H1 (cell line): ENCODE data around the gene ZNF839. TPM values are rescaled to one million over a fixed set of nuclear protein-coding genes. Genes with fewer than 3 reads are reported as not detected.

Experiments used
- CTCF ChIA-PET: fragments of 300-600 bp; sonication (Branson Sonifier 250); formaldehyde crosslinking; loops from one replicate; lab custom pipeline; 2021; ENCODE audit not compliant: partially characterized antibody; lab: Charles Lee
- POLR2A ChIA-PET: fragments of 300-600 bp; sonication (Branson Sonifier 250); formaldehyde crosslinking; loops from one replicate; lab custom pipeline; 2021; ENCODE audit warnings: inconsistent platforms; ENCODE audit not compliant: partially characterized antibody; lab: Charles Lee
- DNase-seq, 2 experiments: peaks; one replicate each; pipeline versions ENCODE4 v3.0.0 to v3.0.0-alpha.2; 2010 to 2022; ENCODE audit warnings: low spot score in 2 of 2, low read depth in 1 of 2, mixed read lengths in 1 of 2
- FAIRE-seq: peaks from 2 replicates; lab custom pipeline; 2011; peaks lifted over from hg19 to GRCh38; lab: Jason Lieb, UNC
- H2AFZ ChIP-seq: 2 replicates; pipeline ENCODE4 v1.8.1; 2012; ENCODE audit warnings: low read length, inconsistent platforms
- H2AK5ac ChIP-seq: 2 replicates; pipeline ENCODE4 v1.6.1; 2013; ENCODE audit warnings: low read depth, low read length
- H2BK120ac ChIP-seq: replicated peaks from 2 replicates; pipeline ENCODE3; 2013; ENCODE audit warnings: low read depth, low read length, inconsistent platforms
- H2BK12ac ChIP-seq: 2 replicates; pipeline ENCODE4 v1.6.1; 2013; ENCODE audit warnings: low read depth, low read length
- H2BK15ac ChIP-seq: 2 replicates; pipeline ENCODE4 v1.6.1; 2013; ENCODE audit warnings: low read length
- H2BK20ac ChIP-seq: 2 replicates; pipeline ENCODE4 v1.6.1; 2013; ENCODE audit warnings: low read length
- H2BK5ac ChIP-seq: 2 replicates; pipeline ENCODE4 v1.6.1; 2013; ENCODE audit warnings: low read depth, low read length
- H3K14ac ChIP-seq: 2 replicates; pipeline ENCODE4 v1.6.1; 2013; ENCODE audit warnings: inconsistent platforms; ENCODE audit not compliant: insufficient read length
- H3K18ac ChIP-seq: 2 replicates; pipeline ENCODE4 v1.6.1; 2013; ENCODE audit warnings: low read length; ENCODE audit errors: extremely low read depth
- H3K23ac ChIP-seq: 2 replicates; pipeline ENCODE4 v1.6.1; 2013; ENCODE audit warnings: inconsistent platforms; ENCODE audit not compliant: insufficient read length
- H3K23me2 ChIP-seq: 2 replicates; pipeline ENCODE4 v1.6.1; 2013; ENCODE audit warnings: low read depth, low read length
- H3K27ac ChIP-seq: 2 replicates; pipeline ENCODE4 v1.6.1; 2011; ENCODE audit warnings: low read depth, low read length, inconsistent platforms
- H3K27me3 ChIP-seq, 4 experiments: replicated peaks in 1 of 4; 1 replicate in 1 of 4; 2 replicates in 3 of 4; pipeline versions ENCODE4 v1.6.1 to v1.8.1; 2011 to 2013; ENCODE audit warnings: low read length in 3 of 4, mild to moderate bottlenecking in 3 of 4, inconsistent platforms in 2 of 4, mixed read lengths in 2 of 4, moderate library complexity in 1 of 4; ENCODE audit not compliant: control insufficient read depth in 3 of 4, insufficient read depth in 3 of 4; ENCODE audit errors: extremely low read depth in 1 of 4
- H3K36me3 ChIP-seq, 4 experiments: 2 replicates each; pipeline versions ENCODE4 v1.6.1 to v1.8.1; 2011 to 2013; ENCODE audit warnings: mild to moderate bottlenecking in 4 of 4, low read length in 3 of 4, moderate library complexity in 2 of 4, control low read depth in 1 of 4, inconsistent platforms in 1 of 4; ENCODE audit not compliant: insufficient read depth in 4 of 4, control insufficient read depth in 2 of 4
- H3K4ac ChIP-seq: replicated peaks from 2 replicates; pipeline ENCODE3; 2013; ENCODE audit warnings: low read length, low read depth, mixed read lengths, inconsistent platforms; ENCODE audit not compliant: insufficient read length
- H3K4me1 ChIP-seq, 4 experiments: replicated peaks in 1 of 4; 1 replicate in 1 of 4; 2 replicates in 3 of 4; pipeline versions ENCODE4 v1.6.1 to v1.8.1; 2011 to 2013; ENCODE audit warnings: low read length in 3 of 4, inconsistent platforms in 2 of 4, mixed read lengths in 1 of 4; ENCODE audit not compliant: insufficient read depth in 4 of 4, control insufficient read depth in 3 of 4
- H3K4me2 ChIP-seq, 2 experiments: 2 replicates each; pipeline versions ENCODE4 v1.6.1 to v1.8.1; 2011 to 2013; ENCODE audit warnings: low read depth in 2 of 2, low read length in 2 of 2, control low read depth in 1 of 2, inconsistent platforms in 1 of 2, mild to moderate bottlenecking in 1 of 2; ENCODE audit not compliant: insufficient read depth in 1 of 2
- H3K4me3 ChIP-seq, 4 experiments: fragments of 200-600, 300-600 bp in 1 of 4; sonication (generic), shearing (Covaris generic), sonication (Bioruptor Twin) in 1 of 4; 2 replicates each; pipeline versions ENCODE4 v1.5.1 to v1.8.1; 2011 to 2016; ENCODE audit warnings: low read length in 4 of 4, low read depth in 3 of 4, control low read depth in 2 of 4, inconsistent platforms in 2 of 4, mild to moderate bottlenecking in 2 of 4, mixed read lengths in 1 of 4, moderate library complexity in 1 of 4; ENCODE audit not compliant: insufficient read depth in 2 of 4; ENCODE audit errors: extremely low read depth in 1 of 4
- H3K56ac ChIP-seq: replicated peaks from 2 replicates; pipeline ENCODE3; 2013; ENCODE audit warnings: low read depth, mild to moderate bottlenecking, mixed read lengths, low read length, inconsistent platforms; ENCODE audit not compliant: insufficient read length
- H3K79me1 ChIP-seq: 2 replicates; pipeline ENCODE4 v1.6.1; 2013; ENCODE audit warnings: low read depth, low read length, control low read depth
- H3K79me2 ChIP-seq, 2 experiments: 2 replicates each; pipeline versions ENCODE4 v1.6.1 to v1.8.1; 2012 to 2013; ENCODE audit warnings: low read length in 2 of 2, mild to moderate bottlenecking in 2 of 2, inconsistent platforms in 1 of 2; ENCODE audit not compliant: insufficient read depth in 2 of 2, control insufficient read depth in 1 of 2
- H3K9ac ChIP-seq, 4 experiments: replicated peaks in 1 of 4; 1 replicate in 1 of 4; 2 replicates in 3 of 4; pipeline versions ENCODE4 v1.6.1 to v1.8.1; 2011 to 2013; ENCODE audit warnings: low read depth in 3 of 4, low read length in 3 of 4, control low read depth in 2 of 4, mild to moderate bottlenecking in 2 of 4, moderate library complexity in 2 of 4, inconsistent platforms in 1 of 4; ENCODE audit errors: extremely low read depth in 1 of 4
- H3K9me3 ChIP-seq, 2 experiments: 2 replicates each; pipeline versions ENCODE4 v1.6.1 to v1.8.1; 2012 to 2013; ENCODE audit warnings: mild to moderate bottlenecking in 2 of 2, moderate library complexity in 2 of 2, control low read depth in 1 of 2, inconsistent platforms in 1 of 2, low read depth in 1 of 2, low read length in 1 of 2, mixed read lengths in 1 of 2; ENCODE audit not compliant: insufficient read depth in 2 of 2
- H4K20me1 ChIP-seq, 2 experiments: replicated peaks in 1 of 2; 2 replicates each; pipeline versions ENCODE3 to v1.8.1; 2011 to 2013; ENCODE audit warnings: inconsistent platforms in 2 of 2, low read length in 2 of 2, mild to moderate bottlenecking in 1 of 2; ENCODE audit not compliant: insufficient read depth in 2 of 2, control insufficient read depth in 1 of 2
- H4K5ac ChIP-seq: 2 replicates; pipeline ENCODE4 v1.6.1; 2013; ENCODE audit warnings: low read length, low read depth, mixed read lengths, inconsistent platforms; ENCODE audit not compliant: insufficient read length
- H4K8ac ChIP-seq: 2 replicates; pipeline ENCODE4 v1.8.0; 2013; ENCODE audit warnings: mild to moderate bottlenecking, moderate library complexity, low read length, inconsistent platforms; ENCODE audit not compliant: insufficient read depth; ENCODE audit errors: extremely low read depth
- H4K91ac ChIP-seq: replicated peaks from 2 replicates; pipeline ENCODE3; 2013; ENCODE audit warnings: low read length, mixed read lengths, inconsistent platforms; ENCODE audit not compliant: insufficient read length
- BACH1 ChIP-seq: IDR thresholded peaks from 2 replicates; pipeline ENCODE4 v1.6.1; 2012; ENCODE audit warnings: low read length, improper control_type of control experiment
- CEBPB ChIP-seq: IDR thresholded peaks from 2 replicates; pipeline ENCODE4 v1.6.1; 2012; ENCODE audit warnings: low read depth, low read length
- CTBP2 ChIP-seq: IDR thresholded peaks from 2 replicates; pipeline ENCODE4 v1.7.0; 2011; ENCODE audit warnings: borderline replicate concordance, mild to moderate bottlenecking, moderate library complexity, mixed read lengths, low read length; ENCODE audit not compliant: insufficient read depth, insufficient read length
- EGR1 ChIP-seq: IDR thresholded peaks from 2 replicates; pipeline ENCODE4 v1.6.1; 2011; ENCODE audit warnings: low read depth, low read length, borderline replicate concordance
- EP300 ChIP-seq, 2 experiments: IDR thresholded peaks; 1 replicate in 1 of 2; 2 replicates in 1 of 2; pipeline ENCODE4 v1.6.1; 2011 to 2012; ENCODE audit warnings: low read depth in 2 of 2, low read length in 2 of 2, mild to moderate bottlenecking in 2 of 2, borderline replicate concordance in 1 of 2, inconsistent platforms in 1 of 2, moderate library complexity in 1 of 2
- KDM4A ChIP-seq: IDR thresholded peaks from one replicate; pipeline ENCODE4 v1.7.1; 2012; ENCODE audit warnings: low read depth, mild to moderate bottlenecking, moderate library complexity, low read length, inconsistent platforms; ENCODE audit not compliant: severe bottlenecking
- POU5F1 ChIP-seq: IDR thresholded peaks from 2 replicates; pipeline ENCODE4 v1.6.1; 2011; ENCODE audit warnings: low read depth, mild to moderate bottlenecking, low read length, moderate library complexity
- RAD21 ChIP-seq, 2 experiments: IDR thresholded peaks in 1 of 2; conservative IDR thresholded peaks in 1 of 2; 2 replicates each; pipeline ENCODE4 v1.6.1; 2011; ENCODE audit warnings: low read depth in 2 of 2, low read length in 2 of 2, improper control_type of control experiment in 1 of 2, inconsistent platforms in 1 of 2, mild to moderate bottlenecking in 1 of 2, moderate library complexity in 1 of 2
- RBBP5 ChIP-seq: IDR thresholded peaks from 2 replicates; pipeline ENCODE4 v1.7.1; 2012; ENCODE audit warnings: low read depth, mild to moderate bottlenecking, inconsistent platforms, low read length, moderate library complexity, borderline replicate concordance
- TAF1 ChIP-seq: IDR thresholded peaks from 2 replicates; pipeline ENCODE4 v1.6.1; 2011; ENCODE audit warnings: mild to moderate bottlenecking, low read depth, low read length
- WGBS, 2 experiments: shearing (Covaris generic) in 1 of 2; methylation state at CpG; one replicate each; pipeline versions ENCODE4 v1.1.6 to v1.1.7; 2013 to 2015; ENCODE audit warnings: low lambda C conversion rate in 2 of 2, mixed read lengths in 2 of 2, inconsistent platforms in 1 of 2, low coverage in 1 of 2, missing lambda C conversion rate in 1 of 2; ENCODE audit not compliant: insufficient replicate concordance in 2 of 2, insufficient coverage in 1 of 2, insufficient read length in 1 of 2; ENCODE audit errors: extremely low coverage in 1 of 2, missing lambda C conversion rate in 1 of 2; 5-methylcytosine and 5-hydroxymethylcytosine counted together
- polyA plus RNA-seq, 7 experiments: library from polyadenylated mRNA; depleted of rRNA in 3 of 7; stranded (reverse) in 5 of 7; unstranded in 2 of 7; fragments of >200 nt in 5 of 7; fragments of 200-250 nt in 2 of 7; gene quantifications; 1 replicate in 5 of 7; 2 replicates in 1 of 7; 4 replicates in 1 of 7; pipeline versions ENCODE4 v1.2.1 to v1.2.3, GENCODE V29; 2011 to 2013; ENCODE audit warnings: missing spikeins in 2 of 7, mixed read lengths in 2 of 7
- total RNA-seq: library from RNA; stranded (reverse); fragmentation: NEBNext Ultra II Directional; extraction: Animal tissue kit (Norgen Biotek cat#: 25700); gene quantifications from 2 replicates; pipeline ENCODE4 v1.2.1, GENCODE V29; 2021
- TF ChIP-seq, protein P1 (sequence below): IDR thresholded peaks from 2 replicates; pipeline ENCODE4 v1.6.1; 2012; ENCODE audit warnings: inconsistent platforms

ZNF839 gene
- total and polyA plus RNA-seq, 2 of the 8 experiments (the other 6 are each of a cell fraction or from before 2014, with no cell fraction given), result 8.1 to 9.4 TPM

DNA sequence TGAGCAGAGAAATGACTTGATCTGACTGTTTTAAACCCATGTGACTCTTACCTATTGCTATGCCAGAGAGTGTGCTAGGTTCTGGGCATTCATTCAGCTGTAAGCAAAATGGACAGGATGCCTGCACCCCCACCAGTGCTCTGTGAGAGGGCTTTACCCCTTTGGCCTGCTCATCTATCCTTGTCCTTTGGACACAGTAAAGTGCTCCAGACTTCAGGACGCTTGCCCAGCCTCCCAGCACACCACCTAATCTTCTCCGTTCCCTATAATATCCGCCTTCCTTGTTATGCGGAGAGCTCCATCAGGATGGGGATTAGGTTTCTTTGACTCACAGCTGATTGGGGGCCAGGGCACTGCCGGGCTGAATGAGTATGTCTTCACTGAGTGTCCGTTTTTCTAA is 4.4 kb upstream of the ZNF839 start:
- Histone ChIP-seq H3K56ac (no peak overlapping the region), H3K14ac (no peak overlapping the region), H3K27ac (no peak overlapping the region), H3K23me2 (peaks cover 14% of the 10 kb centered on the region), H3K79me1 (no peaks in the 10 kb centered on the region; the same call in 1 of the 2 replicates), H3K23ac (no peak overlapping the region), H3K18ac (no peak overlapping the region), H2BK5ac (0 out of 2 replicates have a peak overlapping the region, but pooled peaks have one; percentile 10), H3K4me2 (peak overlapping the region; percentile 26 to 84; a peak in 2 of 4 replicates), H3K27me3 (peaks cover 0 to 14% (median 12%) of the 10 kb centered on the region in 4 experiments; a peak in 5 of 7 replicates), H3K36me3 (no peaks in the 10 kb centered on the region), H3K4me3 (no peak overlapping the region; a peak in 1 of 8 replicates), H3K79me2 (no peaks in the 10 kb centered on the region), H4K8ac (no peak overlapping the region), H4K20me1 (no peaks in the 10 kb centered on the region), H3K9ac (no peak overlapping the region), H2BK20ac (peak overlapping the region; percentile 9; the same call in 1 of the 2 replicates), H3K9me3 (no peaks in the 10 kb centered on the region), H4K91ac (no peak overlapping the region), H4K5ac (no peak overlapping the region), H3K4ac (no peak overlapping the region), H2AFZ (no peak overlapping the region), H2BK12ac (peak overlapping the region; percentile 55; the same call in 1 of the 2 replicates), H2AK5ac (no peak overlapping the region), H2BK15ac (no peak overlapping the region), H2BK120ac (no peak overlapping the region), H3K4me1 (peaks cover 1 to 5% (median 4%) of the 10 kb centered on the region in 4 experiments; a peak in 4 of 7 replicates)
- DNase-seq, result no peak
- ChIA-PET CTCF (interaction anchor here (0.6 to 6.8 kb wide), 23 partner anchors 9 to 269 kb away, joined by 3 to 44 read pairs (median 4); partner anchors contain the start of gene MOK), POLR2A (interaction anchor here (1.2 to 2.7 kb wide), 3 partner anchors 17 to 227 kb away, joined by 3 to 7 read pairs (median 4); no protein-coding TSS in a partner anchor)
- WGBS, 2 experiments, result 71% methylated on average over 6 of the region's 6 CpGs; no CpG with 5 or more reads in 1 of the 2 experiments
- FAIRE-seq, result no peak
- TF ChIP-seq EP300 (IDR thresholded peaks at IDR 0.05; ENCODE audit: borderline replicate concordance in 1 of 2, low read depth in 2 of 2, low read length in 2 of 2), result no peak
- TF ChIP-seq CEBPB, result no peak
- TF ChIP-seq, protein P1, sequence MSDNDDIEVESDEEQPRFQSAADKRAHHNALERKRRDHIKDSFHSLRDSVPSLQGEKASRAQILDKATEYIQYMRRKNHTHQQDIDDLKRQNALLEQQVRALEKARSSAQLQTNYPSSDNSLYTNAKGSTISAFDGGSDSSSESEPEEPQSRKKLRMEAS, result no peak
- TF ChIP-seq KDM4A, result no peak
- no peak for TF ChIP-seq TAF1
- TF ChIP-seq EGR1, result no peak
- TF ChIP-seq POU5F1, result no peak
- TF ChIP-seq CTBP2, result no peak
- no peak for TF ChIP-seq BACH1
- TF ChIP-seq RBBP5, result no peak
- TF ChIP-seq RAD21 (IDR thresholded peaks at IDR 0.05 in 1 of 2, conservative IDR thresholded peaks at IDR 0.05 in 1 of 2; ENCODE audit: low read depth in 2 of 2, low read length in 2 of 2), result no peak
